Skeletal muscle tissue (tissue), 4 donors: ENCODE data around the gene VAT1L. TPM values are rescaled to one million over a fixed set of nuclear protein-coding genes. Genes with fewer than 3 reads are reported as not detected.

ENCODE experiments used
- H3K27ac ChIP-seq: one replicate; pipeline ENCODE4 v1.7.0; 2013; ENCODE audit warnings: mild to moderate bottlenecking, low read depth, low read length, inconsistent platforms
- H3K27me3 ChIP-seq, 3 donors: one replicate each; pipeline ENCODE4 v1.7.0; 2013; ENCODE audit warnings: low read length in 3 of 3; ENCODE audit not compliant: control insufficient read depth in 3 of 3, insufficient read depth in 3 of 3
- H3K36me3 ChIP-seq, 3 donors: one replicate each; pipeline ENCODE4 v1.7.0; 2013; ENCODE audit warnings: low read length in 3 of 3; ENCODE audit not compliant: control insufficient read depth in 3 of 3, insufficient read depth in 3 of 3
- H3K4me1 ChIP-seq, 3 donors: one replicate each; pipeline ENCODE4 v1.7.0; 2013; ENCODE audit warnings: low read length in 3 of 3, mild to moderate bottlenecking in 3 of 3; ENCODE audit not compliant: control insufficient read depth in 3 of 3, insufficient read depth in 3 of 3
- H3K4me3 ChIP-seq, 3 donors: one replicate each; pipeline ENCODE4 v1.7.0; 2013; ENCODE audit warnings: low read length in 3 of 3
- H3K9ac ChIP-seq, 3 donors: one replicate each; pipeline ENCODE4 v1.7.0; 2013; ENCODE audit warnings: low read length in 3 of 3, mild to moderate bottlenecking in 3 of 3, moderate library complexity in 2 of 3, low read depth in 1 of 3
- H3K9me3 ChIP-seq, 3 donors: one replicate each; pipeline ENCODE4 v1.7.0; 2013; ENCODE audit warnings: low read length in 3 of 3; ENCODE audit not compliant: control insufficient read depth in 3 of 3
- total RNA-seq: library from RNA; depleted of rRNA; stranded (reverse); fragments of >200 nt; gene quantifications from one replicate; pipeline ENCODE4 v1.2.3, GENCODE V29; 2014
- donor health status: Osteomylitis.

VAT1L gene
- total RNA-seq, 1 donor from 2014 or later: 5.2 TPM

- H3K36me3 ChIP-seq: no peaks in the 10 kb centered on the region
- peaks cover 0 to 20% (median 6%) of the 10 kb centered on the region in 3 donors for H3K27me3 ChIP-seq
- no peaks in the 10 kb centered on the region for H3K4me1 ChIP-seq
- no peak overlapping the region for H3K9ac ChIP-seq
- H3K4me3 ChIP-seq: no peak overlapping the region
- no peak overlapping the region for H3K27ac ChIP-seq
- H3K9me3 ChIP-seq: no peaks in the 10 kb centered on the region
Measured at GRCh38 chr16:77970371-77970770, 182.0 kb downstream of the VAT1L start.

GRCh38 chr16:77971306-77972061 is 183.1 kb downstream of the VAT1L start:
- H3K4me1 ChIP-seq: no peaks in the 10 kb centered on the region
- no peak overlapping the region for H3K9ac ChIP-seq
- H3K27me3 ChIP-seq: peaks cover 0 to 18% (median 4%) of the 10 kb centered on the region in 3 donors
- no peak overlapping the region for H3K4me3 ChIP-seq
- H3K36me3 ChIP-seq: no peaks in the 10 kb centered on the region
- H3K27ac ChIP-seq: no peak overlapping the region
- no peaks in the 10 kb centered on the region for H3K9me3 ChIP-seq

DNA sequence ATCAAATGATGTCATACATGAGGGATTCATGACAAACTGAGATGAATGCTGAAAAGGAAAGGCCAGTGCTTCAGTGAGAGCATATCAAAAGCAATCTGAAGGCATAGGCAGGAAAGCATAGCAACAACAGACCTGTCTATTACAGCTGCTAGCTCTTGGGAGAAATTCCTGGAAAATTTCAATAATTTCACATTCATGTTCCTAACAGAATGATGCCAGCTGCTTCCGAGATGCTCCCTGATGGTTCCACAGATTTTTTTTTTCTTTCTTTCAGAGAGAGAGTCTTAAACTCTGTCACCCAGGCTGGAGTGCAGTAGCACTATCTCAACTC is 183.7 kb downstream of the VAT1L start:
- Histone ChIP-seq H3K36me3 (no peaks in the 10 kb centered on the region), H3K27ac (no peak overlapping the region), H3K27me3 (peaks cover 0 to 17% (median 4%) of the 10 kb centered on the region in 3 donors), H3K9me3 (no peaks in the 10 kb centered on the region), H3K4me3 (no peak overlapping the region), H3K4me1 (no peaks in the 10 kb centered on the region), H3K9ac (no peak overlapping the region)

DNA sequence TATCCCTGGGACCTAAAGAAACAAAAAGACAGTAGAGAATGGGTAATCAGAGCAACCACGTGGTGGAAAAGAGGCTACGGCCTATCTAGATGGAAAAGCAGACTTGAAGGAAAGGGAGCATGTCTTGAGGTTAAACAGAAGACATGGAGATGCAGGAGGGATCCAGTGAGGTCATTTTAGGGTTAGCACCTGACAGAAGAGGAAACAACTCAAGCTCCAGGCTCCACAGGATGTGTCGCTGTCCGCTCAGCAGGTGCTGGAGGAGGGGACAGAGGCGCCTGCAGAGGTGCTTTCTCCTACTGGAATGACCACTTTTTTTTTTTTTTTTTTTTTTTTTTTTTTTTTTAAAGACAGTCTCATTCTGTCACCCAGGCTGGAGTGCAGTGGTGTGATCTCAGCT is 186.5 kb downstream of the VAT1L start:
- H3K27ac ChIP-seq: no peak overlapping the region

GRCh38 chr16:77975942-77976341 is 187.6 kb downstream of the VAT1L start:
- H3K36me3 ChIP-seq: no peaks in the 10 kb centered on the region
- no peak overlapping the region for H3K9ac ChIP-seq
- H3K27ac ChIP-seq: no peak overlapping the region
- no peak overlapping the region for H3K4me3 ChIP-seq
- no peaks in the 10 kb centered on the region for H3K4me1 ChIP-seq
- H3K9me3 ChIP-seq: no peaks in the 10 kb centered on the region
- peaks cover 0 to 11% (median 4%) of the 10 kb centered on the region in 3 donors for H3K27me3 ChIP-seq

More for the DNA sequence above, 186.5 kb downstream of the VAT1L start:
- Histone ChIP-seq H3K4me1 (no peaks in the 10 kb centered on the region), H3K4me3 (no peak overlapping the region), H3K9me3 (no peaks in the 10 kb centered on the region), H3K36me3 (no peaks in the 10 kb centered on the region), H3K9ac (no peak overlapping the region), H3K27me3 (peaks cover 0 to 11% (median 4%) of the 10 kb centered on the region in 3 donors)

GRCh38 chr16:77977339-77977738 is 189.0 kb downstream of the VAT1L start:
- Histone ChIP-seq H3K27me3 (peaks cover 0 to 7% (median 0%) of the 10 kb centered on the region in 3 donors), H3K36me3 (no peaks in the 10 kb centered on the region), H3K9ac (no peak overlapping the region), H3K4me1 (no peaks in the 10 kb centered on the region), H3K4me3 (no peak overlapping the region), H3K9me3 (no peaks in the 10 kb centered on the region), H3K27ac (no peak overlapping the region)

DNA sequence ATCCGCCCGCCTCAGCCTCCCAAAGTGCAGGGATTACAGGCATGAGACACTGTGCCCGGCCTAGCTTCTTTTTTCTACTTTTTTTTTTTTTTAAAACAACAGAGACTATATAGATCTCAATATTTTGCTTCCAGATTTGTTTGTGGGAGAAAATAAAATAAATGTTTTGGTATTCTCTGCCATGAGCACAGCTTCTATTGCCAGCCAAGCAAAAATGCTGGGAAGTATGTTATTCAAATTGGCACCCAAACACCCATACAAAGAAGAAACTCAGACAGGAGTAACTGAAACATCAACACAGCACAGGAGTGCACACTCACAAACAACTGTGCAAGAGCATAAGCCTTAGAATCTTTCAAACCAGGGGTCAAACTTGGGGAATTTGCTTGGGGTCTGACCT is 196.7 kb downstream of the VAT1L start:
- Histone ChIP-seq H3K9ac (no peak overlapping the region), H3K27me3 (peaks cover 0 to 4% (median 0%) of the 10 kb centered on the region in 3 donors), H3K4me1 (no peaks in the 10 kb centered on the region), H3K9me3 (no peaks in the 10 kb centered on the region), H3K27ac (no peak overlapping the region), H3K4me3 (no peak overlapping the region), H3K36me3 (no peaks in the 10 kb centered on the region)

DNA sequence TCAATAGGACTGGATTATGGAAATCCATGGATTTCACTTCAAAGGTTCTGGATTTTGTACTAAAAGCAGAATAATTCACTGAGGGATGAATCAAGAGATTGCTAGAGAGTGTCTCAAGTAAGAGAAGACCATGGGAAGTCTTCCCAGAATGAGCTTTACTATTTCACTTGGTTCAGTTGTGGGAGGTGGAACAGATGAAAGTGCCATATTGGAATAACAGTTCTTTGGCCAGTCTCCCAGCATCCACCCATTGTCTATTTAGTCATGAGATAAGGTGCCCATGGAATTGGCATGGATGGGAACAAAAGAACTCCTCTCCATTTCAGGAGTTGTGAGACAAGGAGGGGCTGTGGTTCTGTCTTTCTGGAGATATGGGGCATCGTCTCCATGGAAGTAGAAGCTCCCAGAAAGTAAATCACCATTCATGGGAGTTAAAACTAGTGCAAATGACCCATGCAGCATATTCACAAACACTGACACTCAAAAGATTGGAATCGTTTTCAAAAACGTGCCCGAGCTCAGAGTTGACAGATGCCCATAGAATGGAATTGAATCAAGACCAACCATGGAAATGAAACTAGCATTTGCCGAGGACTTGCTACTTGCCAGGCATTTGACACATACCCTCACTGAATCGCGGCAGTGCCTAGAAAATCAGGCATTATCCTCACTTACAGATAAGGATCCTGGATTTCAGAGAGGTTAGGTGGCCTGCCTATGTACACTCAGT is 197.8 kb downstream of the VAT1L start:
- Histone ChIP-seq H3K27me3 (peaks cover 0 to 4% (median 0%) of the 10 kb centered on the region in 3 donors), H3K9me3 (no peaks in the 10 kb centered on the region), H3K36me3 (no peaks in the 10 kb centered on the region), H3K9ac (no peak overlapping the region), H3K4me3 (no peak overlapping the region), H3K4me1 (no peaks in the 10 kb centered on the region), H3K27ac (no peak overlapping the region)

GRCh38 chr16:77987810-77988209 is 199.4 kb downstream of the VAT1L start:
- no peak overlapping the region for H3K27ac ChIP-seq
- H3K4me1 ChIP-seq: no peaks in the 10 kb centered on the region
- H3K9ac ChIP-seq: no peak overlapping the region
- H3K9me3 ChIP-seq: no peaks in the 10 kb centered on the region
- no peaks in the 10 kb centered on the region for H3K36me3 ChIP-seq
- H3K4me3 ChIP-seq: no peak overlapping the region
- peaks cover 0 to 3% (median 0%) of the 10 kb centered on the region in 3 donors for H3K27me3 ChIP-seq

GRCh38 chr16:77989846-77990245 is 201.5 kb downstream of the VAT1L start:
- H3K9ac ChIP-seq: no peak overlapping the region
- H3K4me3 ChIP-seq: no peak overlapping the region
- H3K9me3 ChIP-seq: no peaks in the 10 kb centered on the region
- H3K27ac ChIP-seq: no peak overlapping the region
- peaks cover 0 to 2% (median 0%) of the 10 kb centered on the region in 3 donors for H3K27me3 ChIP-seq
- H3K4me1 ChIP-seq: no peaks in the 10 kb centered on the region
- no peaks in the 10 kb centered on the region for H3K36me3 ChIP-seq
